GM23338 (cell line): ENCODE data around the gene RSPO3.

Experiments used
- CREB1 ChIP-seq: fragments of 250-450 bp; sonication (Bioruptor Pico); IDR thresholded peaks from 2 replicates; pipeline ENCODE4 v1.5.0; 2020; ENCODE audit warnings: low read depth, mild to moderate bottlenecking, moderate library complexity
- EZH2 ChIP-seq: fragments of 200-600 bp; sonication (generic); IDR thresholded peaks from one replicate; pipeline ENCODE4 v1.8.0; 2017; ENCODE audit warnings: antibody characterized with exemption, mild to moderate bottlenecking, low read depth; ENCODE audit not compliant: unreplicated experiment
- EZH2phosphoT487 ChIP-seq: fragments of 200-600 bp; sonication (generic); IDR thresholded peaks from one replicate; pipeline ENCODE4 v1.8.1; 2018; ENCODE audit warnings: antibody characterized with exemption; ENCODE audit not compliant: unreplicated experiment
- JUNB ChIP-seq: IDR thresholded peaks from one replicate; pipeline ENCODE4 v1.6.1; 2016; ENCODE audit warnings: antibody characterized with exemption; ENCODE audit not compliant: unreplicated experiment
- POLR2AphosphoS5 ChIP-seq: IDR thresholded peaks from 2 replicates; pipeline ENCODE4 v1.6.1; 2016; ENCODE audit warnings: antibody characterized with exemption, low read depth
- STAT1 ChIP-seq: IDR thresholded peaks from one replicate; pipeline ENCODE4 v1.6.1; 2016; ENCODE audit warnings: antibody characterized with exemption; ENCODE audit not compliant: unreplicated experiment
- ZNF114 ChIP-seq: fragments of 250-450 bp; sonication (Bioruptor Pico); IDR thresholded peaks from 2 replicates; pipeline ENCODE4 v1.5.0; 2020; ENCODE audit warnings: mild to moderate bottlenecking, moderate library complexity
- TF ChIP-seq, protein P1 (sequence below), 2 experiments: fragments of 200-600 bp in 1 of 2; sonication (generic) in 1 of 2; conservative IDR thresholded peaks; 2 replicates each; pipeline versions ENCODE4 v1.5.1 to v1.6.1; 2016 to 2017; ENCODE audit warnings: antibody characterized with exemption in 2 of 2, low read depth in 2 of 2, mild to moderate bottlenecking in 2 of 2, moderate library complexity in 1 of 2
- TF ChIP-seq, protein P2 (sequence below): IDR thresholded peaks from one replicate; pipeline ENCODE4 v1.6.1; 2018; ENCODE audit warnings: antibody characterized with exemption; ENCODE audit not compliant: unreplicated experiment
- TF ChIP-seq, protein P3 (sequence below): IDR thresholded peaks from 2 replicates; pipeline ENCODE4 v1.6.1; 2016; ENCODE audit warnings: antibody characterized with exemption
- TF ChIP-seq, protein P4 (sequence below): fragments of 250-450 bp; sonication (Bioruptor Pico); IDR thresholded peaks from 2 replicates; pipeline ENCODE4 v1.5.0; 2020; ENCODE audit warnings: mild to moderate bottlenecking, moderate library complexity

DNA sequence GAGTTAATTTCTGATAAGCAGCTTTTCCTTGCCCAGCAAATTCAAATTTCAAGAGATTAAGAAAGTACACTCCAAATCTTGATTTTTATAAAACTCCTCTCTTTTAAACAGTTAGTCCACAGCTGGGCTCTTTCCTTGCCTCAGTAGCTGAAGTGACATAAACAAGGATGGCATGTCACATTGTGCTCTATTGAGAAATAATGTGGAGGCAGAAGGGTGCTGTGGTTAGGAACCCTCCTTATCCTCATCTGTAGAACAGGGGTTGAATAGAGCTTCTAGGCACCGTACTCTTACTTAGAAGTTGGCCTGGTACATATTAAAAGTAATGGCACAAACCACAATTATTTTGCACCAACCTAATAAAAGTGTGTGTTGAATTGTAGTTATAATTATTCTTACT, 70.3 kb downstream of the RSPO3 start:
- no peak for TF ChIP-seq CREB1
- TF ChIP-seq, protein P1, sequence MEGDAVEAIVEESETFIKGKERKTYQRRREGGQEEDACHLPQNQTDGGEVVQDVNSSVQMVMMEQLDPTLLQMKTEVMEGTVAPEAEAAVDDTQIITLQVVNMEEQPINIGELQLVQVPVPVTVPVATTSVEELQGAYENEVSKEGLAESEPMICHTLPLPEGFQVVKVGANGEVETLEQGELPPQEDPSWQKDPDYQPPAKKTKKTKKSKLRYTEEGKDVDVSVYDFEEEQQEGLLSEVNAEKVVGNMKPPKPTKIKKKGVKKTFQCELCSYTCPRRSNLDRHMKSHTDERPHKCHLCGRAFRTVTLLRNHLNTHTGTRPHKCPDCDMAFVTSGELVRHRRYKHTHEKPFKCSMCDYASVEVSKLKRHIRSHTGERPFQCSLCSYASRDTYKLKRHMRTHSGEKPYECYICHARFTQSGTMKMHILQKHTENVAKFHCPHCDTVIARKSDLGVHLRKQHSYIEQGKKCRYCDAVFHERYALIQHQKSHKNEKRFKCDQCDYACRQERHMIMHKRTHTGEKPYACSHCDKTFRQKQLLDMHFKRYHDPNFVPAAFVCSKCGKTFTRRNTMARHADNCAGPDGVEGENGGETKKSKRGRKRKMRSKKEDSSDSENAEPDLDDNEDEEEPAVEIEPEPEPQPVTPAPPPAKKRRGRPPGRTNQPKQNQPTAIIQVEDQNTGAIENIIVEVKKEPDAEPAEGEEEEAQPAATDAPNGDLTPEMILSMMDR (conservative IDR thresholded peaks at IDR 0.05; ENCODE audit: low read depth in 2 of 2), result no peak
- TF ChIP-seq, protein P2, sequence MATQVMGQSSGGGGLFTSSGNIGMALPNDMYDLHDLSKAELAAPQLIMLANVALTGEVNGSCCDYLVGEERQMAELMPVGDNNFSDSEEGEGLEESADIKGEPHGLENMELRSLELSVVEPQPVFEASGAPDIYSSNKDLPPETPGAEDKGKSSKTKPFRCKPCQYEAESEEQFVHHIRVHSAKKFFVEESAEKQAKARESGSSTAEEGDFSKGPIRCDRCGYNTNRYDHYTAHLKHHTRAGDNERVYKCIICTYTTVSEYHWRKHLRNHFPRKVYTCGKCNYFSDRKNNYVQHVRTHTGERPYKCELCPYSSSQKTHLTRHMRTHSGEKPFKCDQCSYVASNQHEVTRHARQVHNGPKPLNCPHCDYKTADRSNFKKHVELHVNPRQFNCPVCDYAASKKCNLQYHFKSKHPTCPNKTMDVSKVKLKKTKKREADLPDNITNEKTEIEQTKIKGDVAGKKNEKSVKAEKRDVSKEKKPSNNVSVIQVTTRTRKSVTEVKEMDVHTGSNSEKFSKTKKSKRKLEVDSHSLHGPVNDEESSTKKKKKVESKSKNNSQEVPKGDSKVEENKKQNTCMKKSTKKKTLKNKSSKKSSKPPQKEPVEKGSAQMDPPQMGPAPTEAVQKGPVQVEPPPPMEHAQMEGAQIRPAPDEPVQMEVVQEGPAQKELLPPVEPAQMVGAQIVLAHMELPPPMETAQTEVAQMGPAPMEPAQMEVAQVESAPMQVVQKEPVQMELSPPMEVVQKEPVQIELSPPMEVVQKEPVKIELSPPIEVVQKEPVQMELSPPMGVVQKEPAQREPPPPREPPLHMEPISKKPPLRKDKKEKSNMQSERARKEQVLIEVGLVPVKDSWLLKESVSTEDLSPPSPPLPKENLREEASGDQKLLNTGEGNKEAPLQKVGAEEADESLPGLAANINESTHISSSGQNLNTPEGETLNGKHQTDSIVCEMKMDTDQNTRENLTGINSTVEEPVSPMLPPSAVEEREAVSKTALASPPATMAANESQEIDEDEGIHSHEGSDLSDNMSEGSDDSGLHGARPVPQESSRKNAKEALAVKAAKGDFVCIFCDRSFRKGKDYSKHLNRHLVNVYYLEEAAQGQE, result no peak
- TF ChIP-seq EZH2phosphoT487, result no peak
- no peak for TF ChIP-seq POLR2AphosphoS5
- TF ChIP-seq STAT1, result no peak
- TF ChIP-seq EZH2, result no peak
- TF ChIP-seq, protein P3, sequence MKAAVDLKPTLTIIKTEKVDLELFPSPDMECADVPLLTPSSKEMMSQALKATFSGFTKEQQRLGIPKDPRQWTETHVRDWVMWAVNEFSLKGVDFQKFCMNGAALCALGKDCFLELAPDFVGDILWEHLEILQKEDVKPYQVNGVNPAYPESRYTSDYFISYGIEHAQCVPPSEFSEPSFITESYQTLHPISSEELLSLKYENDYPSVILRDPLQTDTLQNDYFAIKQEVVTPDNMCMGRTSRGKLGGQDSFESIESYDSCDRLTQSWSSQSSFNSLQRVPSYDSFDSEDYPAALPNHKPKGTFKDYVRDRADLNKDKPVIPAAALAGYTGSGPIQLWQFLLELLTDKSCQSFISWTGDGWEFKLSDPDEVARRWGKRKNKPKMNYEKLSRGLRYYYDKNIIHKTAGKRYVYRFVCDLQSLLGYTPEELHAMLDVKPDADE, result no peak
- TF ChIP-seq, protein P4, sequence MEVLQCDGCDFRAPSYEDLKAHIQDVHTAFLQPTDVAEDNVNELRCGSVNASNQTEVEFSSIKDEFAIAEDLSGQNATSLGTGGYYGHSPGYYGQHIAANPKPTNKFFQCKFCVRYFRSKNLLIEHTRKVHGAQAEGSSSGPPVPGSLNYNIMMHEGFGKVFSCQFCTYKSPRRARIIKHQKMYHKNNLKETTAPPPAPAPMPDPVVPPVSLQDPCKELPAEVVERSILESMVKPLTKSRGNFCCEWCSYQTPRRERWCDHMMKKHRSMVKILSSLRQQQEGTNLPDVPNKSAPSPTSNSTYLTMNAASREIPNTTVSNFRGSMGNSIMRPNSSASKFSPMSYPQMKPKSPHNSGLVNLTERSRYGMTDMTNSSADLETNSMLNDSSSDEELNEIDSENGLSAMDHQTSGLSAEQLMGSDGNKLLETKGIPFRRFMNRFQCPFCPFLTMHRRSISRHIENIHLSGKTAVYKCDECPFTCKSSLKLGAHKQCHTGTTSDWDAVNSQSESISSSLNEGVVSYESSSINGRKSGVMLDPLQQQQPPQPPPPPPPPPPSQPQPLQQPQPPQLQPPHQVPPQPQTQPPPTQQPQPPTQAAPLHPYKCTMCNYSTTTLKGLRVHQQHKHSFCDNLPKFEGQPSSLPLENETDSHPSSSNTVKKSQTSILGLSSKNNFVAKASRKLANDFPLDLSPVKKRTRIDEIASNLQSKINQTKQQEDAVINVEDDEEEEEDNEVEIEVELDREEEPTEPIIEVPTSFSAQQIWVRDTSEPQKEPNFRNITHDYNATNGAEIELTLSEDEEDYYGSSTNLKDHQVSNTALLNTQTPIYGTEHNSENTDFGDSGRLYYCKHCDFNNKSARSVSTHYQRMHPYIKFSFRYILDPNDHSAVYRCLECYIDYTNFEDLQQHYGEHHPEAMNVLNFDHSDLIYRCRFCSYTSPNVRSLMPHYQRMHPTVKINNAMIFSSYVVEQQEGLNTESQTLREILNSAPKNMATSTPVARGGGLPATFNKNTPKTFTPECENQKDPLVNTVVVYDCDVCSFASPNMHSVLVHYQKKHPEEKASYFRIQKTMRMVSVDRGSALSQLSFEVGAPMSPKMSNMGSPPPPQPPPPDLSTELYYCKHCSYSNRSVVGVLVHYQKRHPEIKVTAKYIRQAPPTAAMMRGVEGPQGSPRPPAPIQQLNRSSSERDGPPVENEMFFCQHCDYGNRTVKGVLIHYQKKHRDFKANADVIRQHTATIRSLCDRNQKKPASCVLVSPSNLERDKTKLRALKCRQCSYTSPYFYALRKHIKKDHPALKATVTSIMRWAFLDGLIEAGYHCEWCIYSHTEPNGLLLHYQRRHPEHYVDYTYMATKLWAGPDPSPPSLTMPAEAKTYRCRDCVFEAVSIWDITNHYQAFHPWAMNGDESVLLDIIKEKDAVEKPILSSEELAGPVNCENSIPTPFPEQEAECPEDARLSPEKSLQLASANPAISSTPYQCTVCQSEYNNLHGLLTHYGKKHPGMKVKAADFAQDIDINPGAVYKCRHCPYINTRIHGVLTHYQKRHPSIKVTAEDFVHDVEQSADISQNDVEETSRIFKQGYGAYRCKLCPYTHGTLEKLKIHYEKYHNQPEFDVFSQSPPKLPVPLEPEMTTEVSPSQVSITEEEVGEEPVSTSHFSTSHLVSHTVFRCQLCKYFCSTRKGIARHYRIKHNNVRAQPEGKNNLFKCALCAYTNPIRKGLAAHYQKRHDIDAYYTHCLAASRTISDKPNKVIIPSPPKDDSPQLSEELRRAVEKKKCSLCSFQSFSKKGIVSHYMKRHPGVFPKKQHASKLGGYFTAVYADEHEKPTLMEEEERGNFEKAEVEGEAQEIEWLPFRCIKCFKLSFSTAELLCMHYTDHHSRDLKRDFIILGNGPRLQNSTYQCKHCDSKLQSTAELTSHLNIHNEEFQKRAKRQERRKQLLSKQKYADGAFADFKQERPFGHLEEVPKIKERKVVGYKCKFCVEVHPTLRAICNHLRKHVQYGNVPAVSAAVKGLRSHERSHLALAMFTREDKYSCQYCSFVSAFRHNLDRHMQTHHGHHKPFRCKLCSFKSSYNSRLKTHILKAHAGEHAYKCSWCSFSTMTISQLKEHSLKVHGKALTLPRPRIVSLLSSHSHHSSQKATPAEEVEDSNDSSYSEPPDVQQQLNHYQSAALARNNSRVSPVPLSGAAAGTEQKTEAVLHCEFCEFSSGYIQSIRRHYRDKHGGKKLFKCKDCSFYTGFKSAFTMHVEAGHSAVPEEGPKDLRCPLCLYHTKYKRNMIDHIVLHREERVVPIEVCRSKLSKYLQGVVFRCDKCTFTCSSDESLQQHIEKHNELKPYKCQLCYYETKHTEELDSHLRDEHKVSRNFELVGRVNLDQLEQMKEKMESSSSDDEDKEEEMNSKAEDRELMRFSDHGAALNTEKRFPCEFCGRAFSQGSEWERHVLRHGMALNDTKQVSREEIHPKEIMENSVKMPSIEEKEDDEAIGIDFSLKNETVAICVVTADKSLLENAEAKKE (CRISPR knock-in tag), result no peak
- TF ChIP-seq ZNF114 (CRISPR knock-in tag), result no peak
- TF ChIP-seq JUNB, result no peak
